A204.1 (cell line): ENCODE measurements around the gene LRRC3B.
"Not testable (repeated sequence)": the region's sequence is repeated elsewhere in the genome, so short reads cannot be mapped to it uniquely, and the experiment has no call there.

Experiments used
- FAIRE-seq: peaks from 2 replicates; lab custom pipeline; 2012; peaks lifted over from hg19 to GRCh38; lab: Jason Lieb, UNC

Gene LRRC3B

GRCh38 chr3:26622621-26623418, at the start of gene LRRC3B:
TSS of gene LRRC3B (plus strand) at chr3:26622772. CDS start at chr3:26709673, 86,901 bp downstream.
- FAIRE-seq, result no peak

- FAIRE-seq, result no peak
Observed at GRCh38 chr3:26574766-26575165, 47.8 kb upstream of the LRRC3B start.

GRCh38 chr3:26579116-26579515, 43.5 kb upstream of the LRRC3B start:
- FAIRE-seq, result no peak

- FAIRE-seq, result no peak
Observed at GRCh38 chr3:26587571-26587970, 35.0 kb upstream of the LRRC3B start.

DNA sequence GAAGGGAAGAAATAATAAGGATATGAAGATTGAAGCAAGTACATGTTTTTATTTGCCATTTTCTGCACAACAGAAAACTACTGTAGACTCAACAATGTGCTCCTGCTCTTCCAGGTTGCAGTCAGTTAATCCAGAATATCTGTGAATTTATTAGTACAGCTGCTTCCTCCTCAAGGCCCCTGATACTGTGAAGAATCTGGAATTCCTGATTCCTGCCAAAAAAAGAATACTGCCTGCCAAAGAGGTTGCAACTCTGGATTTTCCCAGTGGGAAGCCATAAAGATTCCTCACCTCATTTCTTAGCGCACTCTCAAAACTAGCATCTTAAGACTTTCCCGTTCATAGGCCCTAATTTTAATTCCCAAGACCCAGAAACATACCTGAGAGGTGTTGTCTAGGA, 33.6 kb upstream of the LRRC3B start:
- FAIRE-seq, result no peak

GRCh38 chr3:26589678-26590077, 32.9 kb upstream of the LRRC3B start:
- FAIRE-seq, result no peak

GRCh38 chr3:26590919-26591484, 31.6 kb upstream of the LRRC3B start:
- no peak for FAIRE-seq

GRCh38 chr3:26591926-26592325, 30.6 kb upstream of the LRRC3B start:
- FAIRE-seq, result no peak

DNA sequence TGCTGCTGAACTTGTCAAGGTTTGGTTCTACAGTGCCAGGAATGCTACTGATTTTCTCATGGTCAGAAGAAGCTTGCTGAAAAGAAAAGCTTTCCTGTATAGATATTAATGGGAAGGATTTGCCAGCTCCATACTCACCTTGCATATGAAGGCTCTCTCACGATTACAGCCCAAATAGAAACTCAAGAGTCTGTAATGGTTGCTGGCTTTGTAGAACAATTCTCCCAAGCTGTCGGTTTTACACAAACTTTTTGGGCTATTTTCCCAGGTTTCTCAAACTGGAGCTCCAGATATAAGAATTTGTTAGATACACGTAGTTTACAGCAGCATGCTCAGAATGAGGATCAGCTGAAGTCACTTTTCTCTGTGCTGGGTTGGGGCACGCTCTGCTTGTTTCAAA, 30.1 kb upstream of the LRRC3B start:
- FAIRE-seq, result no peak

DNA sequence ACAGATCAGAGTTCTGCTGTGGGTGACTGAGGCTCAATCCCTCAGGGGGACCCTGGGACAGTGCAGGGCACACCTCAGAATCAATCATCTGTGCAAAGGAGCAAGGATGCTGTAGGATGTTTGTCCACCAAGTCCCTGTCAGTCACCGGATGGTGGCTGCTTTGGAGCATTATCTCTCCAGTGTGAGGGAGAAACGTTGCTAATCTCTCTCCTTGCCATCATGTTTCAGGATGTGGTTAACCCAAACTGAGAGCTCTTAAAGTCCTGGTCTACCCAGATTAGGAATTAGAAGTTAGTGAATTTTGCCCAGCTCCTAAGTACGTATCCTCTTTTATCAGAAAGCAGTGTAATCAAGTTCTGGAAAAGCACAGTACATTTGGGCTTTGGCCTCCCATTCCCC, 26.2 kb upstream of the LRRC3B start:
- no peak for FAIRE-seq

- not testable (repeated sequence) for FAIRE-seq
Observed at GRCh38 chr3:26603311-26603710, 19.3 kb upstream of the LRRC3B start.

GRCh38 chr3:26603771-26604170, 18.8 kb upstream of the LRRC3B start:
- FAIRE-seq, result not testable (repeated sequence)

DNA sequence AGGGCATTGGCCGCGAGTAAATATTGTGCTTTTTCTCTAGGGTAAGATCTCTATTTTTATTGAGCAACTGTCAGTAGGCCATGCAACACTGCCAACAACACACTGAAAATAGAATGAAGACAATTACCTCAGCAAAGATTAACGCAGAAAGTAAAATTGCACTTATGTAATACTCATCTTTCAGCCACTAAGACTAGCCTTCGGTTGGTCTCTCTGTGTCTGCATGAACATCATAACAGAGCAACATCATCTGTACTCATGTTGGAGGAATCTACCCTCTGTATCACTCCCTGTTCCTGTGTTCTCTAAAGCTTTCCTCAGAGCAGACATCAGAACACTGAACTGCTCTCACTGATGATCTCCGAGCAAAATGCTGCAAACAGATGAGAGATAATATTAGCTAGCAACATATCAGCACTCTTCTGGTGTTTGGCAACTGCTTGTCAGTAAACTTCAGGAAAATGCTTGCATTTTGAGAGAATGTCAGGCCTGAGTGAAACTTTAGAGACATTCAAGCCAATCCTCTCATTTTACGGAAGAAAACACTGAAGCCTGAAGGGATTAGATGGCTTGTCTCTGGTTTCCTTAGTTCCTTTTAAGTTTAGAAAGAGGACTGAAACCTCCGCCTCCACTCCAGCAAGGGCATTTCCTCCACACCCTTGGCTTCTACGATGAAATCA, 8.4 kb upstream of the LRRC3B start:
- no peak for FAIRE-seq

- FAIRE-seq, result no peak
Observed at GRCh38 chr3:26621176-26621575, 1.4 kb upstream of the LRRC3B start.

DNA sequence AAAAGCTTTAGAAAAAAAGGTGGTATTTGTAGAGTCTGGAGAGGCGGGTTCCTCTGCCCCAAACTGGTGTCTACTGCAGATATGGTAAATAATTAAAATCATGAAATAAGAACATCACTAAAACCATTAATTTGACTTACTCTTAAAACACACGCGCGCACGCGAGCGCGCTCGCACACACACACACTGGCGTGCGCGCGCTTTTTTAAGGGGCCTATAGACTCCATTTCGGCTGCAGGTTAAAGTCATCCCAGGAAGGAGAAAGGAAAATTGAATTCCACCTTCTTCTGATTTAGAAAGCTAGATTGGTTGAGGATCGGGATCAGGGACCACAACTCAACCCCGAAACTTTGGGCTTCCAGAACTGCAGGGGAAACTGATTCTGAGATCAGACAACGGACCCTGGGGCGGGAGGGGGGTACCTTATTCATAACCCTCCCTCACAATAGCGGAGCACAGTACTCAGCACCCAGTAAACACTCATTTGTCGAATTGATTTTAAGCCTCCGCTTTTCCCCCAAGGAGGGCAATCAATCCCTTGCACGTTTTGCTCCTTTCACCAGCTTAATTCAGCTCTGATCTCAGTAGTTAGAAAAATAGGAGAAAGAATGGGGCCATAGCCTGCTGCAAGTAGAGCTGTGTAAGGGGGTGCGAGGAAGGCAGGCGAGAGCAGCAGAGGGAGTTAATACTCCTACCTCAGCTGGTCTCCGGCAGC, 509 bp upstream of the LRRC3B start:
- no peak for FAIRE-seq

GRCh38 chr3:26623419-26624208, 1.0 kb downstream of the LRRC3B start:
- no peak for FAIRE-seq

GRCh38 chr3:26624209-26624765, 1.7 kb downstream of the LRRC3B start:
- no peak for FAIRE-seq

DNA sequence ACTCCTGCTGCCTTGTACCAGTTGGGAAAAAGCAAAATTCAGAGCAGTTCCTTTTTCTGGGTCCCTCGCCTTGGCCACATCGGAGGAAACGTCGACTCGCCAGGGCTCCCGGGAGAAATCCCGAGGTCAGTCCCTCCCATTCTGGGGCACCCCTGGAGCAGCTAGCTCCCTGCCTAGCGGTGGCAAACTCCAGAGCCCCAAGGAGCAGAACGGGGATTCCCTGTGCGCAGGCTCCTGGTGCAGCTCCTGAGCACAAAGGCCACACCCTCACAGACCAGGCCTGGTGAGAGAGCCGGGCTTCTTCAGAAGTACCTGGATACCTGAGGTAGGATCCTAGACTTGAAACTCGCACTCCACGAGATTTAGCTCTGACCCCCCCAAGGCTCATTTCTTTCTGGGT, 2.6 kb downstream of the LRRC3B start:
- FAIRE-seq, result no peak

- FAIRE-seq, result no peak
Observed at GRCh38 chr3:26627080-26627479, 4.5 kb downstream of the LRRC3B start.

- FAIRE-seq, result no peak
Observed at GRCh38 chr3:26628915-26629314, 6.3 kb downstream of the LRRC3B start.

DNA sequence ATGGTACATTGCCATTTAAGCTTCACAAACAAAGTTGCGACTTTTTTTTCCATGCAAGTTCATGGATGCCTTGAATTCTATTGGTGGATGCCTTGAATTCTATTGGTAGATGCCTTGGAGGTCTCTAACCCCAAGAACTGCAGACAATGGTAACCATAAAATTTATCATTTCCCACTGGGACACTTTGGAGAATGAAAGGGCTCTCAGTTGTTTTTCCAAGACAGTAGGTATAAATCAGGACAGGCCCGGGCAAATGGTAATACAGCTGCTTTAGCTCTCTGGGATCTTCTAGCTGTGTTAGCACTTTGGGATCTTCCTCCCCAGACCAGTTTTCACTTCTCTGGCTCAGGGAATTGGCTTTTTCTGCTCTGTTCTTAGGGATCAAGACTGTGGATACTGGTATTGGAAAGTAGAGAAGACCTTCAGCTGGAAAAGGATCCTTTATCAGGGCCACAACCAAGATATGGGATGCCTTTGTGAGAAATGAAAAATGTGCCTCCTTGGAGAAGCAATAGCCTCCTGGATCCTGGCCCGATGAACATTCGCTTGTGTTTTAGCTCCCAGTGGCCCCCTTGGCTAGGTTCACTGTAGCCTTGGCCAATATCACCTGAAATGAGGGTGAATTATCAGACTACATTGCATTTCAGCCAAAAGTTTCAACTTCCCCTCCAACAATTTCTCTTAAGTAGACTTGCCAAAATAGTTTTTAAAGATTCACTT, 8.3 kb downstream of the LRRC3B start:
- no peak for FAIRE-seq
